Measurements from ENCODE around the gene LTF.

- TF ChIP-seq, protein P1, sequence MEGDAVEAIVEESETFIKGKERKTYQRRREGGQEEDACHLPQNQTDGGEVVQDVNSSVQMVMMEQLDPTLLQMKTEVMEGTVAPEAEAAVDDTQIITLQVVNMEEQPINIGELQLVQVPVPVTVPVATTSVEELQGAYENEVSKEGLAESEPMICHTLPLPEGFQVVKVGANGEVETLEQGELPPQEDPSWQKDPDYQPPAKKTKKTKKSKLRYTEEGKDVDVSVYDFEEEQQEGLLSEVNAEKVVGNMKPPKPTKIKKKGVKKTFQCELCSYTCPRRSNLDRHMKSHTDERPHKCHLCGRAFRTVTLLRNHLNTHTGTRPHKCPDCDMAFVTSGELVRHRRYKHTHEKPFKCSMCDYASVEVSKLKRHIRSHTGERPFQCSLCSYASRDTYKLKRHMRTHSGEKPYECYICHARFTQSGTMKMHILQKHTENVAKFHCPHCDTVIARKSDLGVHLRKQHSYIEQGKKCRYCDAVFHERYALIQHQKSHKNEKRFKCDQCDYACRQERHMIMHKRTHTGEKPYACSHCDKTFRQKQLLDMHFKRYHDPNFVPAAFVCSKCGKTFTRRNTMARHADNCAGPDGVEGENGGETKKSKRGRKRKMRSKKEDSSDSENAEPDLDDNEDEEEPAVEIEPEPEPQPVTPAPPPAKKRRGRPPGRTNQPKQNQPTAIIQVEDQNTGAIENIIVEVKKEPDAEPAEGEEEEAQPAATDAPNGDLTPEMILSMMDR (IDR thresholded peaks at IDR 0.05) = no peak
- TF ChIP-seq EP300 (IDR thresholded peaks at IDR 0.05; ENCODE audit: low read depth) = no peak
- no peak for TF ChIP-seq POLR2AphosphoS5 (IDR thresholded peaks at IDR 0.05)
- TF ChIP-seq POLR2A (IDR thresholded peaks at IDR 0.05) = no peak
Observed at GRCh38 chr3:46397111-46397510, 67.6 kb downstream of the LTF start.
